K562 (cell line): Measurements from ENCODE around the gene FFAR1. TPM values are rescaled to one million over a fixed set of nuclear protein-coding genes. Genes with fewer than 3 reads are reported as not detected.
A peak's percentile ranks its signal among the peaks of the same experiment; 100 is the strongest.

Experiments
- ESRRA ChIP-seq: fragments of 450-650 bp; IDR thresholded peaks from 2 replicates; pipeline ENCODE4 v1.6.1; 2014; ENCODE audit warnings: low read depth, mild to moderate bottlenecking, moderate library complexity, borderline replicate concordance
- FOXA3 ChIP-seq, 2 experiments: fragments of 450-650 bp in 1 of 2; sonication (generic) in 1 of 2; formaldehyde crosslinking; IDR thresholded peaks in 1 of 2; conservative IDR thresholded peaks in 1 of 2; 2 replicates each; pipeline versions ENCODE4 v1.4.0 to v1.8.0; 2020 to 2022; ENCODE audit warnings: mild to moderate bottlenecking in 2 of 2, missing genetic modification reagents in 1 of 2
- FOXP4 ChIP-seq: sonication (generic); formaldehyde crosslinking; IDR thresholded peaks from 2 replicates; pipeline ENCODE4 v1.8.0; 2022; ENCODE audit warnings: mild to moderate bottlenecking, missing genetic modification reagents, borderline replicate concordance
- GTF2E2 ChIP-seq: fragments of 200-800 bp; sonication (Bioruptor generic); IDR thresholded peaks from 2 replicates; pipeline ENCODE4 v1.6.1; 2016; ENCODE audit warnings: missing genetic modification characterization, missing compliant biosample characterization
- HDAC3 ChIP-seq: fragments of 450-650 bp; IDR thresholded peaks from 2 replicates; pipeline ENCODE4 v1.6.1; 2018; ENCODE audit warnings: borderline replicate concordance, mild to moderate bottlenecking, moderate library complexity; ENCODE audit not compliant: partially characterized antibody
- MAFF ChIP-seq: IDR thresholded peaks from 2 replicates; pipeline ENCODE4 v1.6.1; 2012; ENCODE audit warnings: low read length, improper control_type of control experiment
- MAX ChIP-seq: sonication (generic); formaldehyde crosslinking; IDR thresholded peaks from 2 replicates; pipeline ENCODE4 v1.9.0; 2022; ENCODE audit warnings: mild to moderate bottlenecking, missing genetic modification reagents
- MBD2 ChIP-seq: sonication (generic); IDR thresholded peaks from 2 replicates; pipeline ENCODE4 v1.6.1; 2016; ENCODE audit warnings: low read depth, borderline replicate concordance
- MCM3 ChIP-seq: fragments of 450-650 bp; IDR thresholded peaks from 2 replicates; pipeline ENCODE4 v1.6.1; 2016
- MCM5 ChIP-seq: fragments of 450-650 bp; IDR thresholded peaks from 2 replicates; pipeline ENCODE4 v1.6.1; 2016; ENCODE audit warnings: low read depth
- MEIS2 ChIP-seq: fragments of 450-650 bp; IDR thresholded peaks from 2 replicates; pipeline ENCODE4 v1.6.1; 2014; ENCODE audit warnings: mild to moderate bottlenecking; ENCODE audit not compliant: partially characterized antibody
- MTA2 ChIP-seq: fragments of 450-650 bp; IDR thresholded peaks from 2 replicates; pipeline ENCODE4 v1.6.1; 2016; ENCODE audit warnings: low read depth
- MXI1 ChIP-seq: IDR thresholded peaks from 2 replicates; pipeline ENCODE4 v1.6.1; 2011; ENCODE audit warnings: low read depth, mild to moderate bottlenecking, improper control_type of control experiment, low read length
- MYBL2 ChIP-seq, 2 experiments: fragments of 450-650 bp in 1 of 2; sonication (generic) in 1 of 2; formaldehyde crosslinking in 1 of 2; IDR thresholded peaks; 2 replicates each; pipeline versions ENCODE4 v1.6.1 to v1.8.1; 2017 to 2022; ENCODE audit warnings: borderline replicate concordance in 1 of 2, inconsistent platforms in 1 of 2, low read depth in 1 of 2, mild to moderate bottlenecking in 1 of 2, missing genetic modification reagents in 1 of 2, moderate library complexity in 1 of 2
- NCOA1 ChIP-seq: fragments of 450-650 bp; IDR thresholded peaks from 2 replicates; pipeline ENCODE4 v1.6.1; 2016; ENCODE audit warnings: low read depth
- NCOA6 ChIP-seq: fragments of 450-650 bp; IDR thresholded peaks from 2 replicates; pipeline ENCODE4 v1.6.1; 2017; ENCODE audit warnings: mild to moderate bottlenecking
- OTX1 ChIP-seq: fragments of 450-650 bp; formaldehyde crosslinking; IDR thresholded peaks from 2 replicates; pipeline ENCODE4 v1.4.0; 2022; ENCODE audit warnings: mild to moderate bottlenecking
- PHB2 ChIP-seq: fragments of 450-650 bp; IDR thresholded peaks from 2 replicates; pipeline ENCODE4 v1.6.1; 2017; ENCODE audit warnings: low read depth
- RB1 ChIP-seq: fragments of 450-650 bp; IDR thresholded peaks from 2 replicates; pipeline ENCODE4 v1.6.1; 2017; ENCODE audit warnings: low read depth, mild to moderate bottlenecking
- SFPQ ChIP-seq: fragments of 200-400 bp; formaldehyde crosslinking; IDR thresholded peaks from 2 replicates; pipeline ENCODE4 v1.6.1; 2017; ENCODE audit warnings: mild to moderate bottlenecking, low read depth, low read length, moderate library complexity
- TAL1 ChIP-seq: fragments of 450-650 bp; IDR thresholded peaks from 2 replicates; pipeline ENCODE4 v1.6.1; 2016; ENCODE audit warnings: mild to moderate bottlenecking
- TCF3 ChIP-seq: sonication (generic); formaldehyde crosslinking; IDR thresholded peaks from 2 replicates; pipeline ENCODE4 v1.4.0; 2020; ENCODE audit warnings: mild to moderate bottlenecking, missing genetic modification reagents
- TRIM28 ChIP-seq: fragments of 450-650 bp; IDR thresholded peaks from 2 replicates; pipeline ENCODE4 v1.6.1; 2017
- YBX1 ChIP-seq: fragments of 450-650 bp; IDR thresholded peaks from 2 replicates; pipeline ENCODE4 v1.7.1; 2016; ENCODE audit warnings: mild to moderate bottlenecking
- ZEB2 ChIP-seq: fragments of 450-650 bp; IDR thresholded peaks from 2 replicates; pipeline ENCODE4 v1.6.1; 2016
- ZNF263 ChIP-seq: sonication (generic); formaldehyde crosslinking; IDR thresholded peaks from 2 replicates; pipeline ENCODE4 v1.8.0; 2022; ENCODE audit warnings: mild to moderate bottlenecking, missing genetic modification reagents, borderline replicate concordance
- ZNF668 ChIP-seq: fragments of 250-450 bp; sonication (Bioruptor Pico); IDR thresholded peaks from 2 replicates; pipeline ENCODE4 v1.8.0; 2022; ENCODE audit warnings: mild to moderate bottlenecking, inconsistent platforms
- polyA plus RNA-seq, 8 experiments: library from polyadenylated mRNA; depleted of rRNA in 4 of 8; stranded (reverse) in 5 of 8; unstranded in 3 of 8; fragments of >200 nt; fragmentation: Nextera tagmentation in 2 of 8; fragmentation: Illumina TruSeq in 1 of 8; extraction: Ambion mirVana in 2 of 8; extraction: Trizol in 1 of 8; gene quantifications; 2 replicates each; pipeline versions ENCODE4 v1.2.1 to v1.2.3, GENCODE V29; 2011 to 2014; ENCODE audit warnings: inconsistent platforms in 1 of 8, missing spikeins in 1 of 8
- total RNA-seq, 7 experiments: library from RNA; depleted of rRNA in 6 of 7; stranded (reverse); fragments of >200 nt in 6 of 7; fragmentation: Illumina TruSeq in 2 of 7; extraction: Trizol in 2 of 7; gene quantifications; 2 replicates each; pipeline versions ENCODE4 v1.2.1 to v1.2.3, GENCODE V29; 2011 to 2021; ENCODE audit warnings: low replicate concordance in 1 of 7

FFAR1 gene
- total and polyA plus RNA-seq, 9 of the 15 experiments (the other 6 are each of a cell fraction or from before 2014, with no cell fraction given), result not detected

- no peak for TF ChIP-seq GTF2E2 (tag)
- TF ChIP-seq RB1, result peak; percentile 77
- TF ChIP-seq MBD2, result peak; percentile 61; the same call in 1 of the 2 replicates
- peak; percentile 47; the same call in 1 of the 2 replicates for TF ChIP-seq ZNF263 (CRISPR knock-in tag)
- peak; percentile 52; the same call in 1 of the 2 replicates for TF ChIP-seq ESRRA
- TF ChIP-seq TCF3 (CRISPR knock-in tag), result peak; percentile 95
- TF ChIP-seq ZEB2, result peak; percentile 80; the same call in 1 of the 2 replicates
- TF ChIP-seq MTA2, result peak; percentile 91
- peak; percentile 45; the same call in 1 of the 2 replicates for TF ChIP-seq ZNF668 (CRISPR knock-in tag)
- TF ChIP-seq MAFF, result peak; percentile 2; the same call in 1 of the 2 replicates
- peak; percentile 97 for TF ChIP-seq MAX (CRISPR knock-in tag)
- TF ChIP-seq FOXA3 (CRISPR knock-in tag; conservative IDR thresholded peaks at IDR 0.05 in 1 of 2, IDR thresholded peaks at IDR 0.05 in 1 of 2), result peak; percentile 43 to 80; a peak in 2 of 4 replicates
- TF ChIP-seq TAL1, result peak; percentile 96
- TF ChIP-seq HDAC3, result peak; percentile 80
- TF ChIP-seq FOXP4, result no peak; the same call in 1 of the 2 replicates
- no peak for TF ChIP-seq SFPQ
- TF ChIP-seq MCM5, result no peak
- peak; percentile 85 for TF ChIP-seq NCOA1
- peak; percentile 90 for TF ChIP-seq MEIS2
- TF ChIP-seq YBX1, result no peak
- 0 out of 2 replicates have a peak, but pooled peaks have one; percentile 47 for TF ChIP-seq TRIM28
- TF ChIP-seq MCM3, result no peak
- TF ChIP-seq MXI1, result peak; percentile 80
- TF ChIP-seq PHB2, result peak; percentile 83
- no peak; the same call in 1 of the 2 replicates for TF ChIP-seq MYBL2 (IDR thresholded peaks at IDR 0.05; ENCODE audit: low read depth)
- no peak for TF ChIP-seq MYBL2 (CRISPR knock-in tag; IDR thresholded peaks at IDR 0.05; ENCODE audit: borderline replicate concordance)
- no peak for TF ChIP-seq OTX1
- TF ChIP-seq NCOA6, result no peak
Observed at GRCh38 chr19:35380450-35381124, 32.9 kb downstream of the FFAR1 start (continued).
